HL-60 (cell line): ENCODE data around the gene CD300LF.

Experiments
- DNase-seq, 2 experiments: peaks; one replicate each; pipeline ENCODE4 v3.0.0-alpha.2; 2010 to 2020; ENCODE audit warnings: low read depth in 1 of 2, low spot score in 1 of 2
- H3K27ac ChIP-seq: fragments of 250-450 bp; sonication (Bioruptor Pico); replicated peaks from 2 replicates; pipeline ENCODE4 v1.5.1; 2020; ENCODE audit warnings: mild to moderate bottlenecking, moderate library complexity
- H3K27me3 ChIP-seq: fragments of 250-450 bp; sonication (Bioruptor Pico); 2 replicates; pipeline ENCODE4 v1.5.1; 2021; ENCODE audit warnings: mild to moderate bottlenecking, moderate library complexity; ENCODE audit not compliant: insufficient read depth, poor library complexity, severe bottlenecking
- H3K4me3 ChIP-seq: replicated peaks from 2 replicates; pipeline ENCODE4 v1.5.1; 2011; ENCODE audit warnings: mild to moderate bottlenecking, control low read depth, low read length; ENCODE audit not compliant: insufficient read depth
- CTCF ChIP-seq: IDR thresholded peaks from one replicate; pipeline ENCODE4 v1.5.1; 2011; ENCODE audit warnings: low read length, control low read depth, inconsistent platforms; ENCODE audit not compliant: insufficient read depth
- GABPA ChIP-seq: IDR thresholded peaks from 2 replicates; pipeline ENCODE4 v1.6.1; 2012; ENCODE audit warnings: low read depth
- POLR2AphosphoS5 ChIP-seq: IDR thresholded peaks from 2 replicates; pipeline ENCODE4 v1.6.1; 2012; ENCODE audit warnings: low read depth
- REST ChIP-seq: IDR thresholded peaks from 2 replicates; pipeline ENCODE4 v1.6.1; 2012; ENCODE audit warnings: low read depth; ENCODE audit not compliant: insufficient replicate concordance
- SPI1 ChIP-seq: IDR thresholded peaks from 2 replicates; pipeline ENCODE4 v1.6.1; 2012; ENCODE audit warnings: low read depth, mild to moderate bottlenecking, borderline replicate concordance

Gene CD300LF

GRCh38 chr17:74691151-74691550 lies 21.6 kb downstream of the CD300LF start:
- Histone ChIP-seq H3K27me3 (no peaks in the 10 kb centered on the region), H3K27ac (peak overlapping the region; percentile 95)
- no peak for DNase-seq

GRCh38 chr17:74690409-74690825 lies 22.3 kb downstream of the CD300LF start:
- peak overlapping the region; percentile 95 for H3K27ac ChIP-seq
- no peaks in the 10 kb centered on the region for H3K27me3 ChIP-seq
- TF ChIP-seq SPI1 (no peak), POLR2AphosphoS5 (peak; percentile 87), REST (peak; percentile 75)
- H3K4me3 ChIP-seq, result no peak overlapping the region
- DNase-seq, result peak; percentile 79 to 97

More at GRCh38 chr17:74691151-74691550, 21.6 kb downstream of the CD300LF start:
- TF ChIP-seq REST (no peak), CTCF (no peak), POLR2AphosphoS5 (no peak), SPI1 (no peak), GABPA (no peak)
- no peak overlapping the region for H3K4me3 ChIP-seq

- no peak overlapping the region for H3K4me3 ChIP-seq
- peaks cover 2% of the 10 kb centered on the region for H3K27me3 ChIP-seq
- DNase-seq, result no peak
- peak overlapping the region; percentile 95 for H3K27ac ChIP-seq
- TF ChIP-seq POLR2AphosphoS5, result no peak
- no peak for TF ChIP-seq REST
- no peak for TF ChIP-seq CTCF
- TF ChIP-seq SPI1, result no peak
- TF ChIP-seq GABPA, result no peak
These were observed 24.8 kb downstream of the CD300LF start for GRCh38 chr17:74687886-74688285.
